HG03139 (cell line): ENCODE data around the gene FCGR2B.
"Not testable (repeated sequence)": the region's sequence is repeated elsewhere in the genome, so short reads cannot be mapped to it uniquely, and the experiment has no call there.

ENCODE experiments used
- ATAC-seq: cut with Tn5 transposase; IDR thresholded peaks from one replicate; pipeline ENCODE4 v1.9.1; 2021; ENCODE audit not compliant: unreplicated experiment

FCGR2B gene

GRCh38 chr1:161662684-161663339 is at the start of gene FCGR2B:
Gene FCGR2B, plus strand, starts transcription at chr1:161663143. Its CDS starts 99 bp downstream, at chr1:161663242.
- peak; percentile 66 for ATAC-seq

DNA sequence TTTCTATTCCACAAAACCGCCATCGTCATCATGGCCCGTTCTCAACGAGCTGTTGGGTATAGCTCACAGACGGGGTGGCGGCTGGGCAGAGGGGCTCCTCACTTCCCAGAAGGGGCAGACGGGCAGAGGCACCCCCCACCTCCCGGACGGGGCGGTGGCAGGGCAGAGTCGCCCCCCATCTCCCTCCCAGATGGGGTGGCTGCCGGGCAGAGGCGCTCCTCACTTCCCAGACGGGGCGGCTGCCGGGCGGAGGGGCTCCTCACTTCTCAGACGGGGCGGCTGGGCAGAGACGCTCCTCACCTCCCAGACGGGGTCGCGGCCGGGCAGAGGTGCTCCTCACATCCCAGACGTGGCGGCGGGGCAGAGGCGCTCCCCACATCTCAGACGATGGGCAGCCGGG is 46.5 kb upstream of the FCGR2B start:
- not testable (repeated sequence) for ATAC-seq

DNA sequence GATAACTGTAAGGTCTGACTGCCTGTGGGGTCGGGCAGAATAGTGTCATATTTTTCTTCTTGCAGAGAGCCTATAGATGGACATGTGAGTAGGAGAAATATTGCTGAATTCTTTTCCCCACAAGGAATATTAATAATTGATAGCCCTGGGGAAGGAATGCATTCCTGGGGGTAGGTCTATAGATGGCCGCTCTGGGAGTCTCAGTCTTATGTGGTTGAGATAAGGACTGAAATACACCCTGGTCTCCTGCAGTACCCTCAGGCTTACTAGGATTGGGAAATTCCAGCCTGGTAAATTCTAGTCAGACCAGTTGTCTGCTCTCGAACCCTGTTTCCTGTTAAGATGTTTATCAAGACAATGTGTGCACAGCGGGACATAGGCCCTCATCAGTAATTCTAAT is 44.4 kb upstream of the FCGR2B start:
- not testable (repeated sequence) for ATAC-seq

DNA sequence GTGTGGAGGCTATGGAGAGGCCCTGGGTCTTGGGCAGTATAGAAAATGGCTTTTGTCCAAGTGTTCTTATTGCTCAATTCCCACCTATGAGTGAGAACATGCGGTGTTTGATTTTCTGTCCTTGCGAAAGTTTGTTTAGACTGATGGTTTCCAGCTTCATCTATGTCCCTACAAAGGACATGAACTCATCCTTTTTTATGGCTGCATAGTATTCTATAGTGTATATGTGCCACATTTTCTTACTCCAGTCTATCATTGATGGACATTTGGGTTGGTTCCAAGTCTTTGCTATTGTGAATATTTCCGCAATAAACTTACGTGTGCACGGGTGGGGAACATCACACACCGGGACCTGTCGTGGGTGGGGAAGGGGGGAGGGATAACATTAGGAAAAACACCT is 42.5 kb upstream of the FCGR2B start:
- ATAC-seq, result not testable (repeated sequence)

DNA sequence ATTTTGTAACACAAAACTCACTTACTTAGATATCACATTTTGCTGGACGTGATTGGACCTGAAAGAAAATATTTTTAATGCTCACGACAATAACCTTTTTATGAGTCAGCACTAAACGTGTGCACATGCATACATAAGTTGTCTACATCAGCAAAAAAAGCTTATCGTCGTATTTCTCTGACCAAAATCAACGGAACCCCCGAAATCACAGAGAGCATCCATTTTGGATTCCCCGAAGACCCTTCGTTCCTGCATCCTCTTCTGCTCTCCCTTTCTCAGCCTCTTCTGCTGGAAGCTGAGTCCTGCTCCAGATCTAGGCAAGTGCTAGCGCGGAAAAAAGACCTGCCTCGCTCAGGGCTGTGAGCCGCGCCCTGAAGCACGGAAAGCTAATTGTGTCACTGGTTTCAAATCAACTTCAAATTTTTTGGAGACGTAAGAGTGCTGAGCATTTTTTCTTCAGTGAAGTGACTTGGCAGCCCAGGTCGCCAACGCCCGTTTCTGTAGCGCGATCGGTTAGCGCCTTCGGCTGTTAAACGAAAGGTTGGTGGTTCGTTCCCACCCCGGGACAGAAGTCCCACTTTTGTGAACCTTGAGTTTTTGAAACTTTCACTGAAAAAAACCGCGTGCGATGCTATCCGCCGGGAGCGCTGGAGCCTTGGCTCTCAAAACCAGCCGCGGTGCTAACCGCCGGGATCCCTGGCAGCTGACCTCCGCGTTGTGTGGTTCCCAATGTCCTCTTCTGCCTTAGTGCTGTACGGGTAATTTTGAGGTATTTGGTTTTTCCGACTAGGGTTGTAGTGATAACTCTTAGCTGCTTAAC is 41.6 kb upstream of the FCGR2B start:
- peak; percentile 39 for ATAC-seq

GRCh38 chr1:161622054-161622453 is 40.9 kb upstream of the FCGR2B start:
- peak; percentile 44 for ATAC-seq

DNA sequence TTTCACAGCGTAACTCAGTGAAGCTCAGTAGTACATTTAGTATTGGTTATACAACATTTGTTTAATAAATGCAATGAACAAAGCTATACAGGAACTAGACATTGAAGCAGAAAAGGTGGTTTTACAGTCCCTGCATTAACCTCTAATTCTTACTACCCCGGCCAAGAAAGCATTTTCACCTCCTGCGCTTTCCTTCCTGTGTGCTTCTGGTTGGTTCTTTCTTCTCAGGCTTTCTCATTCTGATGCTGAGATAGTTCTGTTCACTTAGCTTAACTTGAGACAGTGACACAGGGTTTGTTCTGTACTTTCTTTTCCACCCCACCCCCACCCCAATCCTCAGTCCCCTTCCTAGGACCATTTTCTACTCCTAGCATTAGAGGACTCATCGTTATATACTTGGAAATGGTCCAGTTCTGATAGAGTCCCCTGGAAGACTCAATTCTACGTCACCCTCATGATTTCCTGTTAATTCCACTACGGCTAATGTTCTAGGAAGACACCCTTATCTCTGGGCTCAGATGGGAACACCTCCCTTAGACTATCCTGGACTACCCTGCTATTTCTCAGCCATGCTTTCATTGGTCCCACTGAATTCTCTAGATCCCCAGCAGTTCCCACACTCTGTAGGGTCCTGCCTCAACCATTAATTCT is 39.4 kb upstream of the FCGR2B start:
- ATAC-seq, result not testable (repeated sequence)

GRCh38 chr1:161624605-161625004 is 38.3 kb upstream of the FCGR2B start:
- ATAC-seq, result not testable (repeated sequence)

DNA sequence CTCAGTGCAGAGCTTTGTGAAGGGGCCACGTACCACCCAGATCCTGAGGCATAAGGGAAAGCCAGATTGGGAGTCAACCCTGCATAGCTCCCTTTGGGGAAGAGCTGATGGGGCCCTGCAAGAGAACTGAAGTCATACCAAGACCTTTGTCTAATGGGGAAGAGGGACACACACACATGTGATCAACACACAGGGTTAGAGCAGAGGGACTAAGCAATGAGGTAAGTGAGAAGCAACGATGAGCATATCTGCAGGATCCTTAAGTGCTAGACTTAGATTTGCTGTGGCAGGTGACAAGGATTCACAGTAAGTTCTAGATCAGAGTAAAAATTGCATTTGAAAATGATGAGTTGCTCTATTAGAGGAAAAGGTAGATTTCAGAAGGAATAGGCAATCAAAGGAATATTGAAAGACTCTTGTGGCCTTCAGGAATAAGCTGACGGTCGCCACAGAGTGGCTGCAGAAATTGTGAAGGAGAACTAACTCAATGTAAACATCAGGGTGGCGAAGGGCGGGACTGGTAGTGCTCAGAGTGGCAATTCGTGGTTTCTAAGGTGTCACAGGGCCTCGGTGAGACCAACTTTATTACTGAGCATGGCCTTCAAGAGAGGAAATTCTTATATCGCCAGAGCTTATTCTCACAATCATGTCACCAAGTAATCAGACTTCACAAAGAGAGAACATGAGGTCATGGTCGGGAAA is 36.3 kb upstream of the FCGR2B start:
- not testable (repeated sequence) for ATAC-seq

DNA sequence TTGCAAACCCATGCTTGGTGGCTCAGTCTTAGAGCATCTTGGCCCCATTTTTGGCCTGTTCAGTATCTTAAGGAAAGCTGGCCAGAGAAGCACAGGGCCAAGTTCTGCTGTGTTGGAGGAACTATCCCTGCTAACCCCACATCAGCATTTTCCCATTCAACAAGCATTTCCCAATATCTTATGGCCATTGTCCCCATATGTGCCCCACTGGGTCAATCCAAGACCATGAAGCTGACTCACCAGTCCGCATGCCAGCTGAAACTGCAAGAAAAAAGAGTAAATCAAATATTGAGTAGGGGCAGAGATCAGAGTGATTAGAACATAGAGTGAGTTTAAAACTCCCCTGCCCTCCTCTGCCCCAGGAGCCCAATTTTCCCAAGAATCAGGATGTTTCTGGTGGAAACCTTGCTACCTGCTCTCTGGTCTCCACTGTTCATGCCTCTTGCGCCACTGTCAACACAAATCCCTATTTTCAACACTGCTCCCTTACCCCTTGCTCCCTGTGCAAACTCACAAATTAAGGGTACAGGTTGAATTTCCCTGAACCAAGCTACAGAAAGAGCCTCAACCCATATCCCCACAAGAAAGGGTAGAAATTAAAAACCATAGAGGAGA is 32.7 kb upstream of the FCGR2B start:
- not testable (repeated sequence) for ATAC-seq

- ATAC-seq, result no peak
Observed at GRCh38 chr1:161631076-161631475, 31.9 kb upstream of the FCGR2B start, which contains the start of gene FCGR3B. Gene FCGR3B, minus strand, starts transcription at chr1:161631176. Its CDS starts 82 bp downstream, at chr1:161631094.

- not testable (repeated sequence) for ATAC-seq
Observed at GRCh38 chr1:161634993-161635392, 27.9 kb upstream of the FCGR2B start.

- not testable (repeated sequence) for ATAC-seq
Observed at GRCh38 chr1:161636189-161636782, 26.7 kb upstream of the FCGR2B start.

- ATAC-seq, result not testable (repeated sequence)
Observed at GRCh38 chr1:161636976-161637375, 26.0 kb upstream of the FCGR2B start.

DNA sequence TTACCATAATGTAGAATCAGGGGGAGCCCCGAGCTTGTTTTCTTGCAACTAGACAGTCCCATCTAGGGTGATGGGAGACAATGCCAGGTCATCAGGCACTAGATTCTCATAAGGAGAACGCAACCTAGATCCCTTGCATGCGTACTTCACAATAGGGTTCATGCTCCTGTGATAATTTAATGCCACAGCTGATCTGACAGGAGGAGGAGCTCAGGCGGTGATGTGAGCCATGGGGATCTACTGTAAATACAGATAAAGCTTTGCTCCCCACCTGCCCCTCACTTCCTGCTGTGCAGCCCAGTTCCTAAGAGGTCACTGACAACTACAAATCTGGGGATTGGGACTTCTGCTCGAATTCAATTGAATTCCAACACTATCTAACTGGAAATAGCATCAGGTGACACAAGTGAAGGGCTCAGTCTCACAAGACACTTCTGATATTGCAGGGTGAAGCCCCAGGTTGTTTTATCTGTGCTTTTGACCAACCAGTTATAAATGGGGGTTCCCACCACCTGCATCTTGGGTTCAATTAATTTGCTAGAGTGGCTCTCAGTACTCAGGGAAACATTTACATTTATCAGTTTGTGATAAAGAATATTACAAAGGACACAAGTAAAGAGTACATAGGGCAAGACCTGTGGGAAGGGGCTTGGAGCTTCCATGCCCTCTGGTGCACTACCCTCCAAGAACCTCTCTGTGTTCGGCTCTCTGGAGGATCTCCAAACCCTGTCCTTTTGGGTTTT is 24.5 kb upstream of the FCGR2B start:
- not testable (repeated sequence) for ATAC-seq

DNA sequence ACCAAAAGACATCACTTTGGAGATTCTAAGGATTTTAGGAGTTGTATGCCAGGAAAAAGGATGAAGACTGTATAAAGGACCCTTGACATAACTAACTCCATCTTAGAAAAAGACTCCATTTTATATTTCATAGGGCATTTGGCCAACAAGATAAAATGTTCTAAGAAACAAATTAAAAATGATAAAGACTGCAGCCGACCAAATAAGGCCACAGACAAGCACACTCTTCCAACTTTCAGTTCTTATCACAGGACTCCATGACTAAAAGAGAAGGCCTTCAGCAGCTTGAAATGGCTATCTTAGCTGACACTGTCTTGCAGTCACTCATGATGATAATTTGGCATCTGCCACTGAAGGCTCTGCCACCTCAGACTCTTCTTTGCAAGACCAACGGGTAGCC is 23.7 kb upstream of the FCGR2B start:
- ATAC-seq, result not testable (repeated sequence)

GRCh38 chr1:161642697-161643096 is 20.2 kb upstream of the FCGR2B start:
- ATAC-seq, result not testable (repeated sequence)

DNA sequence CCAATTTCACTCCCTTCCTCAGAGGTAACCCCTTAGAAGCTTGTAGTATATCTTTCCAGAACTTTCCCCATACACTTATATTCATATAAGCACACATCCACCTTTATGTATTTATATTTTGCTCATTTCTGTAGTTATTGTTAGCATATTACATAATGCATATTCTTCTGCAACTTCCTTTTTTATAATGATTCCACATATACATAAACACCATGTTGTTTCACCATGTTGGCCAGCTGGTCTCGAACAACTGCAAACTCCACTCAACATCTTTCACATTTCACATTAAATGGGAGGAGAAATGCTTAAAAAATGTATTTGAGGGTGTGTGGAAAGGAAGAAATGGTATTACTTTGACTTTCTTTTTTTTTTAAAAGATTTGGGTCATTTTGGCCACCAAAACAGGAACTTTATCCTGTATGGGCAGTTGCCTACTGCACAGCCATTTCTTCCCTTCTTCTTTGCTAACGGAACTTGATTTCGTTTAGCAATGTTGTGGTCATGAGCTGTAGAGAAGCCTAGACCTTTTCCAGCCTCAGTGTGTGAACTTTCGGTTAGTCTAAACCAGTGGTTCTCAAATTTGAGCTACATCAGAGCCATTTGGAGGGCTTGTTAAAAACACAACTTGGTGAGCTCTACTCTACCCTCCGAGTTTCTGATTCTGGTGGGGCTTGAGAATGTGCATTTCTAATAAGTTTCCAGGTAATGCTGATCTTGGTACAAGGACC is 19.3 kb upstream of the FCGR2B start:
- not testable (repeated sequence) for ATAC-seq

- ATAC-seq, result not testable (repeated sequence)
Observed at GRCh38 chr1:161644855-161645254, 18.1 kb upstream of the FCGR2B start.
